ENCODE results near the gene KLHL34.

KLHL34 gene

DNA sequence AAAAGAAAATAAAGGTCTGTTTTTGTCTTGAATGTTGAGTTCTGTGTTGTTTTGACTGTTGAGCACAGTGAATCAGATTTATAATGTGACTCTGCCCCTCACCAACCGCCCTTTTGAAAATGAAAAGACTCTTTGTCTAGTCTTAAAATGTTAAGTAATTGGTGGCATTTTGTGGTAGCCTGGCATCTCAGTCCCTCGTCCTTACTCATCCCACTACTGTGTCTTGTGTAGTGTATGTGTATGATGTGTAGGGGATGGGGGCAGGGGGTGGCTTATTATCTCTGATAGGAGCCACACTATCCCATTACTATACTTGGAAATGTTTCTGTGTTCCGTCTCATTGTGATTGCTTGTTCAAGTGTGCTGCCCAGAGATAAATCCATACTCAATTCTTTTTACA, 12.2 kb downstream of the KLHL34 start:
- DNase-seq: no peak

DNA sequence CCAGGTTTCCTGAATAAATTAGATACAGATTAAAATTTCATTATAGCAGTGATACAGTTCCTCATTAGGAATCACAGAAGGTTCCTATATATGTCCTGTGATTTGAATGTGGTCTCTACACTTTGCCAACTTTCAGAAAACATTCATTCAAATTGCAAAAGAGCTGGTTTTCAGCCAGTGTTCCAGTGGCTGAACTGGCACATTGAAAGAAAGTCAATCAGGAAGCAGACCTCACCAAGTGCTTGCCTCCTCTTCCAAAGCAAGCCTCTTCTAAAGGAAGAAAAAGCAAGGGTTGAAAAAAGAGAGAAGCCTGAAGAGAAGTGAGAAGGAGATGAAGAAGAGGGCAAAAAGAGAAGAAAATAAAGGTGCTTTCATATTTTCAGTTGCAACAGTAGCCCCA, 12.7 kb downstream of the KLHL34 start:
- DNase-seq: no peak

DNA sequence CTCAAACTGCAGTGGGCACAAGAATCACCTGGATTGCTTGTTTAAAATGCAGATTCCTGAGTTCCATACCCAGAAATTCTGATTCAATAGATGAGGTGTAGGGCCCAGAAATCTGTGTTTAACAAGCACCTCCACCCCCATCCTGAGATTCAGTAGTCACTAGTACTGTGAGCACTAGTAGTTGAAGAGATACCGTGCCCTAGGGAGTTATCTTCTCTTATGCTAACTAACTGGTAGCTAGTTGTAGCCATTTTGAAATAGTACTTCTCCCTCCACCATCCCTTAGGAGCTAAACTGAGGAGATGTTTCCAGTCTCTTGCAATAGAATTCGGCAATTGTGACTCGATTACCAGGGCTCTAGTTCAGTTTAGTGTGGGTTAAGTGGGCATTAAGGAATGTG, 18.4 kb downstream of the KLHL34 start:
- no peak for DNase-seq

DNA sequence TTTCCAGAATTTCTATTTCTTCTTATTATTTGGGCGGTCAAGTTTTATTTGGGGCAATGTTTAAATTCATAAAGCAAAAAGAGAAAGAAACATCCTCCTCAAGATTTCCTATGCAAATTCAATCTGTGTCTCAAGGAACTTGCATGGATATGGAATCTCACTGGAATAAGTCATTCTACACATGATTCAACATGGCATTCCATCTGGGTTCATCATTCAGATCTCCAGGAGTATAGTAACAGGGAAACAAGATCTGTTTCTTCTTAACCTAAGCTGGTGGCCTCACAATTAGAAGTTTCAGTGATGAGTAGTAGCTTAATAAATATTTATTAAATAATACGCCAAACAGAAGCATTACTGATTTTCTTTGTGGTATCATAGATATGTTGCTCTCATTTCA, 19.8 kb downstream of the KLHL34 start:
- DNase-seq: no peak

DNA sequence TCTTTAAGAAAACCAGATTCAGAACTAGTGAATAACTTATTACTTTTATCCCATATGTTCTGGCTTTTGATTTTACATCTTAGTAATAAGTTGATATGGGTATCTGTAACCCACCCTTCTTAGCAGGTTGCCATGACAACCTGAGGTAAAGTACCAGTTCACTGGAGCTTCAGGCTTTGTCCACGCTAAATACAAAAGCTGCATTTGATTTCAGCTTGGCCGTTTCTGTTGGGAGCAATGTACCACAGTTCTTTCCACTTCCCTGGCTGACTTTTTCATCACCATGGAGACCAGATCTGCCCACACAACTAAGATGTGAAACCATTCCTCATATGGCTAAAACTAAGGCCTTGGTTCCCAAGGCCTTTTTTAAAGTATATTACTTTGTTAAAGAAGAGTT, 26.1 kb downstream of the KLHL34 start:
- DNase-seq: no peak

DNA sequence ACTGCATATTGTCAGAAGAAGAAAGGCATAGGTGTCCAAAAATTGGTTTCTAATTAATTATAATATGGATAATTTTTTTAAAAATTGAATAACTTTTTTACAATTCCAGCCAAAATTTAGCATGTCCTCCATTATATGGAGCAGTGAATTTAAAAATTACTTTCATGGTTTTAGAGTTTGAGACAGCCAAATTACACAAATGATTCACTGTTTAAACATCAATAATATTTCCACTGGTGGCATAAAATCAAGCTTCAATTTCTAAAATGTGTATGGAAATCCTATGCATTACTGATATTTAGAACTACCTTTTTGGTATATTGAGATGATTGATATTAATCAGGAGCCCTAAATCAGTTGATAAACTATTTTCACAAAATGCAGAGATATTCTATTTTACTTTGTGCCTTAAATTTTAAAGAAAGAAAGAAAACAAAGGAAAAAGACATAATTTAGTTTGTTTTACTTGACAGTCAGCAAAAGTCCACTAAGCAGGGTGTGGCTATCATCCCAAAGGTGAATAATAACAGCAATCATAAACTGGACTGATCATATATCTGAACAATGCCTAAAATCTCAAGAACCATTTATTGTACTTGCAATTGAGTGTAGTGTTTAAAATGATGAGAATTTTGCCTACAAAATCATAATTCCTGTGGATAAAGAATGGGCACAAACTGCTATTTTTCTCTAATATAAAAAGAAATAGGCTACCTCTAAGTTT, 34.2 kb downstream of the KLHL34 start:
- DNase-seq: no peak

DNA sequence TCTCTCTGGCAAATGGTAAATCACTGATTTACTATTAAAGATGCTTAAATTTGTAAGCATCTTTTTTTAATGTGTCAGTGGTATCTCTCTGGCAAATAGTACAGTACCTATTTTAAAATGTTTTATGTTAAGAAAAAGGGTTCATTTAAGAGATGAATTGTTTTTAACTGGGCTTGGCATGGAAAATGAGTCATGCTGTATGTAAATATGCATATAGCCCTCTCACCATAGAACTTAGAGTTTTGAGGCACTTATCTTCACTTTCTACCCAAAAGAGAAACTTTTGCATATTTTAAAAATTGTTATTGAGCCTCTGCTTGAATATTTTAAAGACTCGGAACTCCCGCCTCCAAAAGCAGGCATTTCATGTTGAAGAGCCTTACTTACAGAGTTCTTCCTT, 37.9 kb downstream of the KLHL34 start:
- no peak for DNase-seq

DNA sequence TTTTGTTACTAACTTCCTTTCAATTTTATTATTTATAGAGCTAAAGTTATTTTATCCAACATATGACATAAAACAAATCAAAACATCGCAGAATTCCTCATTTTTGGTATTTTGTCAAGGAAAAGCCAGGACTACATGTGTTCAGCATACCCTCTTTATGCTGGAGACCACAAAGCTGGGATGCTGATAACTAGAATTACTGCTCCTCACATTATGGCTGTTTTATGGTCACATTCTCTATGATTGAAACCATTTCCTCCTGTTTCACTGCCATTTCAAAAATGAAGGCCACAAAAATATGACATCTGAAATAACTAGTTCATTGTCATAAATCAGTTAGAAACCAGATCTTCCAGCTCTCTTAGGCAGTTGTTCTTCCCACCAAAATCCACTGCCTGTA, 41.7 kb downstream of the KLHL34 start:
- no peak for DNase-seq

DNA sequence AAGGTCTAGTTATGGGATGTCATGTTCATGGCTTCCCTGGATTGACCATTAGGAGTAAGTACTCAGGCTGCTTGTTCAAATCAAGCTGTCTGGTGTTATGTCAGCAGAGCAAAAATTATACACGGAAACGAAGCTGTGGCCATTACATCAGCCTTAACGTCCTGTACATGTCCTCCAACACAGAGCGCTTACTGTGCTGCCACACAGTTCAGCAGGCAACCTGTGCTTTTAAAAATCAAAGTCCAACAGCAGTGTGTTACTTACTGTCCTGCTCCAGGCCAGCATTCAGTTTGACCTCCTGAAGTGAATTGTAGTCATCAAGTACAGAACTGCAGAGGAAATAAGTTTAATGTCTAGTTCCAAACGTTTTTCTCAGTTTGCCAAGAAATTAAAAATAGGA, 46.0 kb downstream of the KLHL34 start:
- no peak for DNase-seq

DNA sequence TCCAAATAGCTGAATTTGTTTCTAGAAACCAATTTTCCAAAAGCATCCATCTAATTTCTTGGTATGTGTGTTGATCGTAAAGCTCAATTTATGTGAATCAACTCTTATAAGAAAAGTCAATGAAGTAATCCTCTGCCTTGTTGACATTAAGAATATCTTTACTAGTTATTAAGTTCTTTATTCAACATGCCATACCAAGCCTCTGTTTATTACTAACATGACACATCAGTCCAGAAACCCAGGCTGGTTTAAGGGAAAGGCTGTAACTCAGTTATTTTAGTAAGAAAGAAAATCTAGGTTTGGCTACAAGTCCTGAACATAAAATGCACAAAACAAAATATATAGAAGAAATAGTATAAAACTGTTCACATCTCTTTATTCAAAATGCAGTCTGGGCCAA, 48.0 kb downstream of the KLHL34 start:
- no peak for DNase-seq

DNA sequence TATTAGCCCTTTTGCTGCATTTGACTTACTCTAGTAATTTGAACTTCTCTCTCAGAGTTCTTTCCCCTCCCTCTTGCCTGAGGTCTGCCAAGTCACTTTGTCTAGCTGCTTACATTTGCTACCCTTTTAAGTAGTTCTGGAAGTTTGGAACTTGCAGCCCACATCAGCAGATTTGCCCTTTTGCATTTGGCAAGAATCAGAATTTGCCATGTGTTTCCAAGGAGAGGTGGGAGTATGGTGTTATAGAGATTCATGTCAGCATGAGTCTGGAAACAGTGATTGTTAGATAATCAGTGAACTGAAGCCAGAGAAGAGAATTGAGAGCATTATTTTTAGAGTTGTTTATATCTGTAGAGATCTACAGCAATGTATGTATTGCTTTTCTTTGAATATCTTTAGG, 52.1 kb downstream of the KLHL34 start:
- no peak for DNase-seq

Data from cortex of kidney (tissue), 1 donor.